Activated naive CD8-positive, alpha-beta T cell treated with anti-CD3 and anti-CD28 coated beads, Interleukin-2, amount 10 ng/mL, durations not matched to agents 7 days and 5 days (primary cell): ENCODE results near the gene IL31. TPM values are rescaled to one million over a fixed set of nuclear protein-coding genes. Genes with fewer than 3 reads are reported as not detected.
A peak's percentile ranks its signal among the peaks of the same experiment; 100 is the strongest.
"Not testable (repeated sequence)": the region's sequence is repeated elsewhere in the genome, so short reads cannot be mapped to it uniquely, and the experiment has no call there.

Source experiments
- ATAC-seq: fragments of 150-1000 bp; cut with Tn5 transposase; one replicate; pipeline ENCODE4 v1.10.0; 2021; ENCODE audit warnings: low read depth, moderate library complexity
- POLR2A ChIA-PET: fragments of 350-600 bp; sonication (Branson Sonifier 250); formaldehyde crosslinking; loops from one replicate; lab custom pipeline; 2021; ENCODE audit warnings: antibody characterized with exemption; lab: Charles Lee
- DNase-seq: peaks from one replicate; pipeline ENCODE4 v3.0.0; 2021
- H3K27ac Mint-ChIP-seq: one replicate; pipeline ENCODE4 v1.8.0; 2022; ENCODE audit warnings: mild to moderate bottlenecking, mixed read lengths
- H3K27me3 Mint-ChIP-seq: one replicate; pipeline ENCODE4 v1.8.0; 2022; ENCODE audit warnings: mild to moderate bottlenecking, moderate library complexity, mixed read lengths
- H3K36me3 Mint-ChIP-seq: one replicate; pipeline ENCODE4 v1.8.0; 2021; ENCODE audit warnings: mild to moderate bottlenecking, mixed read lengths
- H3K4me1 Mint-ChIP-seq: one replicate; pipeline ENCODE4 v1.8.0; 2021; ENCODE audit warnings: mixed read lengths
- H3K4me3 Mint-ChIP-seq: one replicate; pipeline ENCODE4 v1.8.0; 2022; ENCODE audit warnings: mild to moderate bottlenecking, moderate library complexity, mixed read lengths
- H3K9me3 Mint-ChIP-seq: one replicate; pipeline ENCODE4 v1.8.0; 2021; ENCODE audit warnings: mixed read lengths
- total RNA-seq, 2 experiments: library from RNA; stranded (reverse); gene quantifications; one replicate each; pipeline ENCODE4 v1.2.3, GENCODE V29; 2021

IL31 gene
- total RNA-seq, 2 experiments from 2014 or later: not detected

GRCh38 chr12:122185079-122185478 lies 11.1 kb upstream of the IL31 start:
- H3K4me3 Mint-ChIP-seq: no peak overlapping the region
- H3K27me3 Mint-ChIP-seq: peaks cover 8% of the 10 kb centered on the region
- no peaks in the 10 kb centered on the region for H3K9me3 Mint-ChIP-seq
- POLR2A ChIA-PET: no interaction called here
- no peak overlapping the region for H3K27ac Mint-ChIP-seq
- DNase-seq: no peak
- ATAC-seq: no peak
- H3K36me3 Mint-ChIP-seq: no peaks in the 10 kb centered on the region
- peaks cover 16% of the 10 kb centered on the region for H3K4me1 Mint-ChIP-seq

- Mint-ChIP-seq H3K4me1 (peaks cover 17% of the 10 kb centered on the region), H3K9me3 (no peaks in the 10 kb centered on the region), H3K27me3 (peaks cover 8% of the 10 kb centered on the region), H3K4me3 (peak overlapping the region; percentile 46), H3K27ac (no peak overlapping the region), H3K36me3 (no peaks in the 10 kb centered on the region)
- DNase-seq (no peak), ATAC-seq (peak; percentile 21)
- POLR2A ChIA-PET: no interaction called here
Observed at GRCh38 chr12:122184517-122184916, 10.5 kb upstream of the IL31 start.

- Mint-ChIP-seq H3K27me3 (peaks cover 8% of the 10 kb centered on the region), H3K27ac (no peak overlapping the region), H3K9me3 (no peaks in the 10 kb centered on the region), H3K4me3 (peak overlapping the region; percentile 46), H3K4me1 (peaks cover 17% of the 10 kb centered on the region), H3K36me3 (no peaks in the 10 kb centered on the region)
- DNase-seq (no peak), ATAC-seq (no peak)
- POLR2A ChIA-PET: interaction anchor here (0.5 to 0.6 kb wide), 2 partner anchors 70 to 179 kb away, joined by 3 to 7 read pairs; no protein-coding TSS in a partner anchor
Observed at GRCh38 chr12:122183588-122183940, 9.5 kb upstream of the IL31 start.

GRCh38 chr12:122182887-122183587 lies 9.0 kb upstream of the IL31 start, which contains the start of gene LRRC43:
LRRC43 (plus strand) TSS chr12:122183123; CDS start chr12:122183145, 22 bp downstream.
- DNase-seq: peak; percentile 75
- H3K4me1 Mint-ChIP-seq: peaks cover 17% of the 10 kb centered on the region
- H3K36me3 Mint-ChIP-seq: no peaks in the 10 kb centered on the region
- peaks cover 8% of the 10 kb centered on the region for H3K27me3 Mint-ChIP-seq
- peak; percentile 83 for ATAC-seq
- no peaks in the 10 kb centered on the region for H3K9me3 Mint-ChIP-seq
- H3K27ac Mint-ChIP-seq: peak within 1 kb of the TSS; percentile 65
- POLR2A ChIA-PET: interaction anchor here (0.5 to 0.9 kb wide), 4 partner anchors 11 to 179 kb away, joined by 3 to 7 read pairs (median 3); no protein-coding TSS in a partner anchor
- peak within 1 kb of the TSS; percentile 83 for H3K4me3 Mint-ChIP-seq

- H3K27me3 Mint-ChIP-seq, H3K9me3 Mint-ChIP-seq, ATAC-seq, H3K27ac Mint-ChIP-seq, H3K36me3 Mint-ChIP-seq, H3K4me1 Mint-ChIP-seq, H3K4me3 Mint-ChIP-seq, DNase-seq: not testable (repeated sequence)
- POLR2A ChIA-PET: interaction anchor here (0.6 kb wide), 1 partner anchor 90 kb away, joined by 3 read pairs; no protein-coding TSS in a partner anchor
Observed at GRCh38 chr12:122176473-122176872, 2.5 kb upstream of the IL31 start.

- no peaks in the 10 kb centered on the region for H3K27me3 Mint-ChIP-seq
- H3K36me3 Mint-ChIP-seq: no peaks in the 10 kb centered on the region
- ATAC-seq (no peak), DNase-seq (no peak)
- POLR2A ChIA-PET: interaction anchor here (0.5 kb wide), 1 partner anchor 216 kb away, joined by 7 read pairs; no protein-coding TSS in a partner anchor
- H3K27ac Mint-ChIP-seq: no peak overlapping the region
- no peaks in the 10 kb centered on the region for H3K9me3 Mint-ChIP-seq
- no peak overlapping the region for H3K4me3 Mint-ChIP-seq
- H3K4me1 Mint-ChIP-seq: no peaks in the 10 kb centered on the region
Observed at GRCh38 chr12:122172262-122172939, 1.6 kb downstream of the IL31 start.

GRCh38 chr12:122171399-122171798 lies 2.6 kb downstream of the IL31 start:
- Mint-ChIP-seq H3K9me3 (no peaks in the 10 kb centered on the region), H3K27ac (no peak overlapping the region), H3K27me3 (no peaks in the 10 kb centered on the region), H3K36me3 (no peaks in the 10 kb centered on the region), H3K4me1 (no peaks in the 10 kb centered on the region), H3K4me3 (no peak overlapping the region)
- no peak for ATAC-seq
- no peak for DNase-seq
- POLR2A ChIA-PET: no interaction called here

GRCh38 chr12:122168492-122168891 lies 5.5 kb downstream of the IL31 start:
- H3K27ac Mint-ChIP-seq: no peak overlapping the region

GRCh38 chr12:122167356-122167925 lies 6.6 kb downstream of the IL31 start:
- Mint-ChIP-seq H3K27me3 (no peaks in the 10 kb centered on the region), H3K36me3 (no peaks in the 10 kb centered on the region), H3K4me3 (no peak overlapping the region), H3K4me1 (peaks cover 2% of the 10 kb centered on the region), H3K9me3 (no peaks in the 10 kb centered on the region), H3K27ac (no peak overlapping the region)
- ATAC-seq (no peak), DNase-seq (no peak)
- POLR2A ChIA-PET: interaction anchor here (0.7 kb wide), 1 partner anchor 919 kb away, joined by 3 read pairs; no protein-coding TSS in a partner anchor

More at GRCh38 chr12:122168492-122168891, 5.5 kb downstream of the IL31 start:
- POLR2A ChIA-PET: interaction anchor here (0.7 kb wide), 1 partner anchor 920 kb away, joined by 3 read pairs; no protein-coding TSS in a partner anchor
- H3K36me3 Mint-ChIP-seq: no peaks in the 10 kb centered on the region
- H3K4me1 Mint-ChIP-seq: no peaks in the 10 kb centered on the region
- H3K4me3 Mint-ChIP-seq: no peak overlapping the region
- H3K9me3 Mint-ChIP-seq: no peaks in the 10 kb centered on the region
- DNase-seq (no peak), ATAC-seq (no peak)
- H3K27me3 Mint-ChIP-seq: no peaks in the 10 kb centered on the region

GRCh38 chr12:122166422-122167349 lies 7.3 kb downstream of the IL31 start:
- ATAC-seq: peak; percentile 17
- Mint-ChIP-seq H3K27me3 (no peaks in the 10 kb centered on the region), H3K4me3 (no peak overlapping the region), H3K36me3 (no peaks in the 10 kb centered on the region), H3K9me3 (no peaks in the 10 kb centered on the region), H3K27ac (no peak overlapping the region), H3K4me1 (peaks cover 9% of the 10 kb centered on the region)
- POLR2A ChIA-PET: no interaction called here
- DNase-seq: no peak

- Mint-ChIP-seq H3K9me3 (no peaks in the 10 kb centered on the region), H3K4me1 (peaks cover 10% of the 10 kb centered on the region), H3K36me3 (no peaks in the 10 kb centered on the region), H3K4me3 (no peak overlapping the region), H3K27me3 (no peaks in the 10 kb centered on the region), H3K27ac (no peak overlapping the region)
- DNase-seq: no peak
- no peak for ATAC-seq
- POLR2A ChIA-PET: no interaction called here
Observed at GRCh38 chr12:122162976-122163375, 11.0 kb downstream of the IL31 start.

- Mint-ChIP-seq H3K4me1 (peaks cover 10% of the 10 kb centered on the region), H3K4me3 (peak overlapping the region; percentile 62), H3K27me3 (no peaks in the 10 kb centered on the region), H3K27ac (peak overlapping the region; percentile 76), H3K36me3 (no peaks in the 10 kb centered on the region), H3K9me3 (no peaks in the 10 kb centered on the region)
- ATAC-seq: peak; percentile 65
- no peak for DNase-seq
- POLR2A ChIA-PET: no interaction called here
Observed at GRCh38 chr12:122161682-122162081, 12.3 kb downstream of the IL31 start.
